HG03039 (cell line): ENCODE data around the gene TMEM258.

Experiments used
- ATAC-seq: cut with Tn5 transposase; IDR thresholded peaks from one replicate; pipeline ENCODE4 v1.9.1; 2021; ENCODE audit warnings: mild to moderate bottlenecking, moderate library complexity; ENCODE audit not compliant: unreplicated experiment

The TMEM258 gene

GRCh38 chr11:61777234-61778090 is 14.9 kb downstream of the TMEM258 start:
- ATAC-seq = no peak

- no peak for ATAC-seq
Measured at GRCh38 chr11:61776561-61777075, 15.8 kb downstream of the TMEM258 start.

- no peak for ATAC-seq
Measured at GRCh38 chr11:61775606-61776554, 16.5 kb downstream of the TMEM258 start.

- no peak for ATAC-seq
Measured at GRCh38 chr11:61775106-61775505, 17.3 kb downstream of the TMEM258 start.

- ATAC-seq = no peak
Measured at GRCh38 chr11:61774411-61774810, 18.0 kb downstream of the TMEM258 start.

GRCh38 chr11:61773809-61774208 is 18.6 kb downstream of the TMEM258 start:
- no peak for ATAC-seq

GRCh38 chr11:61773356-61773755 is 19.0 kb downstream of the TMEM258 start:
- ATAC-seq = no peak

- ATAC-seq = no peak
Measured at GRCh38 chr11:61771985-61772455, 20.4 kb downstream of the TMEM258 start.

GRCh38 chr11:61771195-61771894 is 21.1 kb downstream of the TMEM258 start:
- no peak for ATAC-seq

- no peak for ATAC-seq
Measured at GRCh38 chr11:61769946-61770683, 22.3 kb downstream of the TMEM258 start.

- ATAC-seq = no peak
Measured at GRCh38 chr11:61769169-61769920, 23.1 kb downstream of the TMEM258 start.

GRCh38 chr11:61768376-61769076 is 23.9 kb downstream of the TMEM258 start:
- ATAC-seq = no peak

GRCh38 chr11:61766353-61766841 is 26.0 kb downstream of the TMEM258 start:
- no peak for ATAC-seq

GRCh38 chr11:61765550-61766253 is 26.7 kb downstream of the TMEM258 start:
- no peak for ATAC-seq

GRCh38 chr11:61764606-61765260 is 27.7 kb downstream of the TMEM258 start:
- ATAC-seq = no peak

GRCh38 chr11:61763930-61764605 is 28.3 kb downstream of the TMEM258 start:
- no peak for ATAC-seq

GRCh38 chr11:61762798-61763197 is 29.6 kb downstream of the TMEM258 start:
- ATAC-seq = no peak
